Epithelial cell of proximal tubule (primary cell): Measurements from ENCODE around the gene CBARP. TPM values are rescaled to one million over a fixed set of nuclear protein-coding genes. Genes with fewer than 3 reads are reported as not detected.

Experiments
- DNase-seq: peaks from one replicate; pipeline ENCODE4 v3.0.0-alpha.2; 2011; ENCODE audit warnings: low read depth
- H3K4me3 ChIP-seq: 2 replicates; pipeline ENCODE4 v1.5.1; 2011; ENCODE audit warnings: low read depth, mild to moderate bottlenecking, low read length
- total RNA-seq: library from RNA; depleted of rRNA; stranded (reverse); fragments of >200 nt; gene quantifications from 2 replicates; pipeline ENCODE4 v1.2.3, GENCODE V29; 2015
- TF ChIP-seq, protein P1 (sequence below): conservative IDR thresholded peaks from 2 replicates; pipeline ENCODE4 v1.5.1; 2012; ENCODE audit warnings: low read depth, mild to moderate bottlenecking, low read length

Gene CBARP
- total RNA-seq, 1 donor from 2014 or later = 9.7 TPM

DNA sequence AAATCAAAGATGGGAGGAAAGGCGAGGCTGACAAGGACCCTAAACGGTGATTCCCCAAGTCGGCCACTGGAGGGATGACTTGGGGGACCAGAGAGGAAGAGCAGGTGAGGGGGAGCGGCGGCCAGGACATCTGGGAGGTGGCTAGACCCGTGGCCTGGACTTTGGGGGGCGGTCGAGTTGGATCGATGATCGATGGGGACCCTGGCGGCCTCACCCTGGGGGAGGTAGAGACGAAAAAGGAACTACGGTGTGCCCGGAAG lies 23.7 kb upstream of the CBARP start:
- TF ChIP-seq, protein P1, sequence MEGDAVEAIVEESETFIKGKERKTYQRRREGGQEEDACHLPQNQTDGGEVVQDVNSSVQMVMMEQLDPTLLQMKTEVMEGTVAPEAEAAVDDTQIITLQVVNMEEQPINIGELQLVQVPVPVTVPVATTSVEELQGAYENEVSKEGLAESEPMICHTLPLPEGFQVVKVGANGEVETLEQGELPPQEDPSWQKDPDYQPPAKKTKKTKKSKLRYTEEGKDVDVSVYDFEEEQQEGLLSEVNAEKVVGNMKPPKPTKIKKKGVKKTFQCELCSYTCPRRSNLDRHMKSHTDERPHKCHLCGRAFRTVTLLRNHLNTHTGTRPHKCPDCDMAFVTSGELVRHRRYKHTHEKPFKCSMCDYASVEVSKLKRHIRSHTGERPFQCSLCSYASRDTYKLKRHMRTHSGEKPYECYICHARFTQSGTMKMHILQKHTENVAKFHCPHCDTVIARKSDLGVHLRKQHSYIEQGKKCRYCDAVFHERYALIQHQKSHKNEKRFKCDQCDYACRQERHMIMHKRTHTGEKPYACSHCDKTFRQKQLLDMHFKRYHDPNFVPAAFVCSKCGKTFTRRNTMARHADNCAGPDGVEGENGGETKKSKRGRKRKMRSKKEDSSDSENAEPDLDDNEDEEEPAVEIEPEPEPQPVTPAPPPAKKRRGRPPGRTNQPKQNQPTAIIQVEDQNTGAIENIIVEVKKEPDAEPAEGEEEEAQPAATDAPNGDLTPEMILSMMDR = peak; percentile 20
- peak overlapping the region; percentile 90 for H3K4me3 ChIP-seq
- DNase-seq = no peak

DNA sequence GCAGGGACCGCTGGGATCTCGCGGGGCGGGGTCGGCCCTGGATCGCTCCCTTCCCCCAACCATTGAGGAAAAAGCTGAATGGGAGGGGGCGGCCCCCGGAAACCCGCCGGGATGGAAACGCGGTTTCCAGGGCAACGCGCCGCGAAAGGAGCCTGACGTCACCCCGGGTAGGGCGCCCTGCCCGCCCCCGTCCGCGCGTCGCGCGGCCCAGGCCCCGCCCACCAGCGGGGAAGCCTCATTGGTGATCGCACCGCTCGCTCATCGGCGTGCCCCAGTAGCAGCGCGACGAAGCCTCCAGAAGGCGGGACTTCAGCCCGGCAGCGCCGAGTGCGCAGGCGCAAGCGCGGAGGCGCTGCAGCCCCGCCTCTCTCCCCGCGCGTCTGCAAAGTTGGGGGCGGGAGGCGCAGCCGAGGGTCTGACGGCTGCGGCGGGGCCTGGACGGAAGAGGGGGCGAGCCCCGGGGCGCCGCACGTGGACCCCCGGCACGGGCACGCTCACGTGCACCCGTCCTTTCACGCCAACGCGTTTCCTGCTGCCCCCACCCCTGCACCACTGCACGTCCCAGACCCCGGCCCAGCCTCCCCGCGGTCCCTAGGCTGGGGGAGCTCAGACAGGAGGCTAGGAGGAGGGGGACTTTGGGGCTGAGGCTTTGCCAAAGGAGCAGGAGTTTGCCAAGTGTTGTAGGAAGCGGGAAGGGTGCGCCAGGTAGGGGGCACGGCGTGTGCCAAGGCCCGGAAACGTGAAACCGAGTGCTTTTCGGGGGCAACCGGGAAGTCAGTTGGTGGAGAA lies 23.1 kb upstream of the CBARP start:
- TF ChIP-seq, protein P1 = no peak
- DNase-seq = no peak
- H3K4me3 ChIP-seq = peak overlapping the region; percentile 90

DNA sequence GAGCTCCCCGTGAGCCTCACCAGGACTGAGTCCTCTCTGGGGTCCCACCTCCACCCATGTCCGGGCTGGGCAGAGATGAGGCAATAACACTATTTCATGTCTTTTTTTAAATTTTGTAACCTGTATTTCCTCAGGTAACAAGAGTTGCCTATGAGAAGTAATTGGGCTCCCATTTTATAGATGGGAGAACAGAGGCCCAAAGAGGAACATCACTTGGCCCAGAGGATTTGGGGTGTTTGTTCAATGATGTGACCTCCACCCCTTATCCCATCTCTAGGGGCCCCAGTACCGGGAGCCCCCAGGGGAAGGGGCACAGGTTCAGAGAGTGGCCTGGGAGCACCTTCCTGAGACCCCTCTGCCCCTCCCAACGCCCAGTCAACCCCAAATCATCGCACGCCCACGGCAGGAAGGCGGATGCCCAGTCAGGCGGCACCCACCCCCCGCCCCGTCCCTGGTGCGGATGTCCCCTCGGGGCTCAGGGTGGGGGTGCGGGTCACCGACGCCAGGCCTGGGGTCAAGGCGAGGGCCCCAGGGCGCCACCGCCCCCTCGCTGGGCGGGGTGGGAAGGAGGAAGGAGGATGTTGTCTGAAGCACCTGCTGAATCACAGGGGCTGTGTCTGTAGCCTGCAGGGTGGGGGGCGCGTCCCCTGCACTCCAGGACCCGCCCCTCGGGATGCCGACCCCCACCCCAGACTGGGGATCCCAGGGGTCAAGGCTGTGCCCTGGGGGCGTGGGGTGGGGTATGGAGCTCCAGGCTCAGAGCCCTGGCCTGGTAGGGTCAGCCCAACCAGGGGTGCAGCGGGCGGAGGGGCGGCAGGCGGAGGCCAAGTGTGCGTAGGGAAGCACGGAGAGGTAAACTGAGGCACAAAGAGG lies 22.3 kb upstream of the CBARP start:
- DNase-seq = no peak
- H3K4me3 ChIP-seq = peak overlapping the region; percentile 23

DNA sequence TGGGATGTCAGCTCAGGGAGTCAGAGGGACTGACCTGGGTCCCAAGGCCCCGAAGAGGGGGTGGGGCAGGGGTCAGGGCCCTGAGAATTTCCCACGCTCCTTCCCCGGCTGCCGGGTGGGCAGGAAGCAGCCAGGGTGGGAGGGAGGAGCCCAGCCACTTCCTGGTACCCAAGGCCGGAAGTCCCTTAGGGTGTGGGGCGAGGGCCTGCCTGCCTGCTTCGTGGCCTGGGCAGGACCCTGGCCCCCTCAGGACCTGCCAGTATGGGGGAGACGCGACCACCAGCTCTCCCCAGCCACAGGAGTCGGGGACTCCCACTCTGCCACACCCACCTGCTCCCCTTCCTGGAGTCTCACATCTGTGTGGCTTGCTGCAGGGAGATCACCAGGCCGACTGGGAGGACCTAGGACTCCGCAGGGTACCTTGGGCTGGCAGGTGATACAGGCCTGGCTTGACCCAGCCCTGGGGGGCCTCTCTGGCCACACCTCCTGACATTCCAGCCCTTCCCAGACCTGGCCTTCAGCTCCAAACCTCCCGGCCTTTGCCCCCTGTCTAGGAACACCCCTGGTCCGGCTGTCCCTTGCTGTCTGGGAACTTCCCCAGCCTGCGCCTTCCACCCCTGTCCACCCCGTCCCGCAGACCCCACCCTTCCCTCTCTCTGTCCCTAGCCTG lies 21.5 kb upstream of the CBARP start:
- DNase-seq = no peak
- TF ChIP-seq, protein P1 = no peak
- no peak overlapping the region for H3K4me3 ChIP-seq

More for the DNA sequence above, 22.3 kb upstream of the CBARP start:
- TF ChIP-seq, protein P1 = no peak

DNA sequence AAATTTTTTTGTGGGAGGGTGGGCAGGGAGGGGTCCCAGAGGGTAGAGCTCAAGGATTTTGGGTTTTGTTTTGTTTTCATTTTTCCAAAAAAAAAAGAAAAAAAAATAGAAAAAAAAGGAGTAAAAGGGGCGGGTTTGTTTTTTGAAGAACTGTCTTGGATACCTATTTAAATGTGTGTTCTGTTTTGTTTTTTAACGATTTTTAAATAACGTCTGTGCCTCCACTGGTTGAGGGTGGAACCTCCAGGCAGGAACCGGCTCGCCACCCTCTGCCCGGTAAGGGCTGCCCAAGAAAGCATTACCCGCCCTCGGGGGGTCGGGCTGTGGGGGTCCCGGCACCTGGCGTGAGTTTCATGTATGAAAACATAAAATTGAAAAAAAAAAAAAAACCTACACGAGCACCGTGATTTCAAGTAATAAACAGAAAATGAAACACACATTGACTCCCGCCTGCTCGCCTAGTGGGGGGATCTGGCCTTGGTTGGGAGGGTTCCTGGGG lies 21.0 kb upstream of the CBARP start:
- TF ChIP-seq, protein P1 = no peak
- no peak for DNase-seq
- no peak overlapping the region for H3K4me3 ChIP-seq

DNA sequence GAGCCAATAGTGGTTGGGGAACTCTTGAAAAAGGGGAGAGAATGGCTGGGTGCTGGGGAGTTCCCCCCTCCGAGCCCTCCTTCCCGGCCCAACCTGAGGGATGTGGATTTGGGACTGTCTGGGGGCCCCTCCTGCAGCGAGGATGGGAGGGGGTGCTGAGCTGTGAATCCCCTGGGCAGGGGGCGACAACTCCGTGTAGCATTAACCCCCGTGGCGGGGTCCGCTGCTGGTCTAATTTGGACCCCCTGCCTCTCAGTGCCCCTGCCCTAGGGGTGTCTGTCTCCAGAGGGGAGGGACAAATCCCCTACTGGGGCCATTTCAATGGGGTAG lies 20.3 kb upstream of the CBARP start:
- DNase-seq = no peak
- H3K4me3 ChIP-seq = no peak overlapping the region
- TF ChIP-seq, protein P1 = no peak
